Karpas-422 (cell line): ENCODE data around the gene RPS16. TPM values are rescaled to one million over a fixed set of nuclear protein-coding genes. Genes with fewer than 3 reads are reported as not detected.

ENCODE experiments used
- DNase-seq: peaks from one replicate; pipeline ENCODE4 v3.0.0-alpha.2; 2015
- H2AFZ ChIP-seq: fragments of 200-600 bp; sonication (generic); 2 replicates; pipeline ENCODE4 v1.6.1; 2014; ENCODE audit warnings: antibody characterized with exemption, low read length, mixed read lengths
- H3K27ac ChIP-seq: fragments of 200-600 bp; sonication (generic); 2 replicates; pipeline ENCODE4 v1.5.1; 2014; ENCODE audit warnings: mild to moderate bottlenecking, low read length, moderate library complexity
- H3K27me3 ChIP-seq: fragments of 200-600 bp; sonication (generic); 2 replicates; pipeline ENCODE4 v1.6.1; 2014; ENCODE audit warnings: low read length, mixed read lengths
- H3K36me3 ChIP-seq: fragments of 200-600 bp; sonication (generic); 2 replicates; pipeline ENCODE4 v1.6.1; 2014; ENCODE audit warnings: low read length, mixed read lengths; ENCODE audit not compliant: insufficient read depth
- H3K4me1 ChIP-seq: fragments of 200-600 bp; sonication (generic); 2 replicates; pipeline ENCODE4 v1.6.1; 2014; ENCODE audit warnings: mild to moderate bottlenecking, low read length, mixed read lengths
- H3K4me2 ChIP-seq: fragments of 200-600 bp; sonication (generic); 2 replicates; pipeline ENCODE4 v1.6.1; 2014; ENCODE audit warnings: low read length, low read depth, mild to moderate bottlenecking; ENCODE audit not compliant: poor library complexity, severe bottlenecking
- H3K4me3 ChIP-seq: fragments of 200-600 bp; sonication (generic); 2 replicates; pipeline ENCODE4 v1.5.1; 2014; ENCODE audit warnings: mild to moderate bottlenecking, antibody characterized with exemption, low read length, mixed read lengths
- H3K79me2 ChIP-seq: fragments of 200-600 bp; sonication (generic); 2 replicates; pipeline ENCODE4 v1.6.1; 2014; ENCODE audit warnings: mild to moderate bottlenecking, low read length, mixed read lengths
- H3K9ac ChIP-seq: fragments of 200-600 bp; sonication (generic); 2 replicates; pipeline ENCODE4 v1.6.0; 2014; ENCODE audit warnings: low read length
- H3K9me2 ChIP-seq: fragments of 200-600 bp; sonication (generic), shearing (Covaris generic); replicated peaks from 2 replicates; pipeline ENCODE4 v1.6.0; 2014; ENCODE audit warnings: mild to moderate bottlenecking, low read length, moderate library complexity; ENCODE audit not compliant: insufficient read depth
- H3K9me3 ChIP-seq: fragments of 300-700, 200-600 bp; sonication (generic); 2 replicates; pipeline ENCODE4 v1.6.1; 2014; ENCODE audit warnings: low read length, mixed read lengths
- H4K20me1 ChIP-seq: fragments of 200-600 bp; sonication (generic); 2 replicates; pipeline ENCODE4 v1.6.1; 2014; ENCODE audit warnings: mild to moderate bottlenecking, antibody characterized with exemption, low read length, low read depth; ENCODE audit not compliant: insufficient read depth
- total RNA-seq: library from RNA; depleted of rRNA; stranded (reverse); fragments of >200 nt; shearing (Covaris generic); gene quantifications from 2 replicates; pipeline ENCODE4 v1.2.3, GENCODE V29; 2014; ENCODE audit warnings: low replicate concordance

Gene RPS16
- total RNA-seq, 1 experiment from 2014 or later = 378 TPM

DNA sequence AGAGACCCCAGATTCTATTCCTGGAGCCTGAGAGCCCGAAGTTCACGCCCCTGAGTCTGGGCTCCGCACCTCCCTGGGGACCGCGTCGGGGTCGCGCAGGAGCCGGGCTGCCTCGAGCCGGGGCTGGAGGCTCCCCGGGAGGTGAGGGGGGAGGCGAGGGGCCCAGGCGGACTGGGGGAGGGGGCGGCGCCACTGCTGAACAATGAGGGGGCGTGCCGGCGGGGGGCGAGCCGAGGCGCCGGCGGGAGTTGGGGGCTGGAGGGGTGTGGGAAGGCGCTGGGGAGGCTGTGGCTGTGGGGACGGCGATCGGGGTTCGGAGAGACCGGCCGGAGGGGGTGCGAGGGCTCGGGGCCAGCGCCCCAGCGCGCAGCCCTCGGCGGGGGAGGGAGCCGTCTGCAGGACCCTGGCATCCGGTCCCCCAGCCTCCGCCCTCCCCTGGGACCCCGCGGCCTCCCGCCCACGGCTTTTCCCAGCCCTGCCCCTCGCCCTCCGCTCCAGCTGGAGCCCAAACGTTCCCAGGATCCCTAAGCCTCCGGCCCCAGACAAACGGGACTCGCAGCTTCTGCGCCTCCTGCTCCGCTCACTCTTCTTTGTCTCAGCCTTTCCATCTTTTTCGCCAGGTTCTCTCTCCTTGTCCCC is 22.4 kb downstream of the RPS16 start:
- H3K4me3 ChIP-seq = peak overlapping the region; percentile 88
- peak overlapping the region; percentile 85 for H3K27ac ChIP-seq
- peaks cover 5% of the 10 kb centered on the region; the same call in 1 of the 2 replicates for H4K20me1 ChIP-seq
- H3K9ac ChIP-seq = peak overlapping the region; percentile 91
- no peaks in the 10 kb centered on the region for H3K36me3 ChIP-seq
- no peaks in the 10 kb centered on the region for H3K27me3 ChIP-seq
- DNase-seq = peak; percentile 76
- H3K9me2 ChIP-seq = no peaks in the 10 kb centered on the region
- H3K4me2 ChIP-seq = peak overlapping the region; percentile 89
- peaks cover 44% of the 10 kb centered on the region for H3K4me1 ChIP-seq
- H3K79me2 ChIP-seq = peaks cover 15% of the 10 kb centered on the region
- H2AFZ ChIP-seq = peak overlapping the region; percentile 66
- H3K9me3 ChIP-seq = no peaks in the 10 kb centered on the region

- H3K79me2 ChIP-seq = peaks cover 21% of the 10 kb centered on the region
- H3K4me1 ChIP-seq = peaks cover 49% of the 10 kb centered on the region
- peak overlapping the region; percentile 66 for H2AFZ ChIP-seq
Observed at GRCh38 chr19:39412867-39413271, 22.9 kb downstream of the RPS16 start.

DNA sequence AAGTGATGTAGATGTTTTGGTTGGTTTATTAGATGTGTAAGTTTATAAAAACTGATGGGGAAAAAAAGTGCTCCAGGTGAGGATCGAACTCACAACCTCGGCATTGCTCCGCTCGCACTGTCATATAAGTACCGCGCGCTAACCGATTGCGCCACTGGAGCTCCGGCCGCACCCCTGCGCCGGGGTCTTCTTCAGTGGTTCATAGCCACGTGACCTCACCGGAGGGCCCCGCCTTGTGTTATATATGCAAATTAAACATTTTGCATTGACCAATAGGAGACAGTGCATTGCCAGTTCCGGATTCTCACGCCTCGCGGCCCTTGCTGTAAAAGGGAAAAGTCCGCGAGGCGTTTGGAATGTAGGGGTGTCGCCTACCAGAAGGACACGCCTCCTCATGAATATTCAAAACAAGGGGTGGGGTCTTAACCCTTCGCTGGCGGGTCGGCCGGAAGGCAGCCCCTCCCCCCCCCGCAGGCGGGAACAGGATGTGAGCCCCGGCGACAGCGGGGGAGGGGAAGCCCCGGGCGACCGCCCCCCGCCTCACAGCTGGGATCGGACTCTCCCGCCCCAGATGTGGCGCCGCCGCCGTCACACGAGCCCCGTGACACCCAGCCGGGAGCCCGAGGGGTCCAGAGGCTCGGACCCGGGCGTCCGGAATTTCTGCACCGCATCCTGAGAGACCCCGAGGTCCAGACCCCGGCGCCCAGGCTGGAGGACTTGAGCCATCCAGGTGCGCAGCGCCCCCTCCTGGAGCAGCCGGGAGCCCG is 23.5 kb downstream of the RPS16 start, which contains the start of gene PLEKHG2:
PLEKHG2 (plus strand) TSS at position 570 of the 767 bp plus-strand sequence. CDS start 1,418 bp downstream, outside the sequence.
- Histone ChIP-seq H3K9ac (peak within 1 kb of the TSS; percentile 92), H4K20me1 (peaks cover 16% of the 10 kb centered on the region), H3K27me3 (no peaks in the 10 kb centered on the region), H3K4me1 (peaks cover 51% of the 10 kb centered on the region), H3K36me3 (no peaks in the 10 kb centered on the region), H3K79me2 (peaks cover 27% of the 10 kb centered on the region), H2AFZ (peak within 1 kb of the TSS; percentile 66), H3K4me3 (peak within 1 kb of the TSS; percentile 88), H3K4me2 (peak within 1 kb of the TSS; percentile 98), H3K9me2 (no peaks in the 10 kb centered on the region), H3K27ac (peak within 1 kb of the TSS; percentile 85), H3K9me3 (no peaks in the 10 kb centered on the region)
- peak; percentile 99 for DNase-seq

More at GRCh38 chr19:39412867-39413271, 22.9 kb downstream of the RPS16 start:
- H3K27me3 ChIP-seq = no peaks in the 10 kb centered on the region
- peak overlapping the region; percentile 91 for H3K9ac ChIP-seq
- no peaks in the 10 kb centered on the region for H3K9me2 ChIP-seq
- peak overlapping the region; percentile 89 for H3K4me2 ChIP-seq
- no peaks in the 10 kb centered on the region for H3K36me3 ChIP-seq
- peak overlapping the region; percentile 85 for H3K27ac ChIP-seq
- H3K4me3 ChIP-seq = peak overlapping the region; percentile 88
- H4K20me1 ChIP-seq = peaks cover 10% of the 10 kb centered on the region
- no peak for DNase-seq
- no peaks in the 10 kb centered on the region for H3K9me3 ChIP-seq

DNA sequence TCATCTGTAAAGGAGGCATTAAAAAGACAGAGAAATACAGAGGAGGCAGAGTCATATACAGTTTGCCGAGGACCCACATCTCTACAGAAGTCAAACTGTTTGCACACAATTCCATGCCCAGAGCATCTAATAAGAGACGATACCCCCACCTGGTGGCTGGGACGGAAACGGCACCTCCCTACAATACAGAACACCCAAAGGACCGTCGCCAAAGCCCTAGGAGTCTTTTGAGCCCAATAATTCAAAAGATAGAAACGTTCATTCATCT is 24.0 kb downstream of the RPS16 start:
- H4K20me1 ChIP-seq = peaks cover 18% of the 10 kb centered on the region

GRCh38 chr19:39411081-39411831 is 24.5 kb downstream of the RPS16 start:
- Histone ChIP-seq H3K36me3 (no peaks in the 10 kb centered on the region), H3K9ac (peak overlapping the region; percentile 92), H3K9me2 (no peaks in the 10 kb centered on the region), H3K9me3 (no peaks in the 10 kb centered on the region), H3K4me1 (peaks cover 53% of the 10 kb centered on the region), H3K79me2 (peaks cover 32% of the 10 kb centered on the region), H4K20me1 (peaks cover 18% of the 10 kb centered on the region), H3K27ac (peak overlapping the region; percentile 84), H3K4me2 (peak overlapping the region; percentile 98), H3K4me3 (peak overlapping the region; percentile 51; the same call in 1 of the 2 replicates), H2AFZ (no peak overlapping the region), H3K27me3 (no peaks in the 10 kb centered on the region)
- DNase-seq = peak; percentile 43

More for the DNA sequence above, 24.0 kb downstream of the RPS16 start:
- H3K79me2 ChIP-seq = peaks cover 32% of the 10 kb centered on the region
- H3K27me3 ChIP-seq = no peaks in the 10 kb centered on the region
- H3K9ac ChIP-seq = peak overlapping the region; percentile 92
- DNase-seq = peak; percentile 96
- H3K36me3 ChIP-seq = no peaks in the 10 kb centered on the region
- peak overlapping the region; percentile 98 for H3K4me2 ChIP-seq
- H3K27ac ChIP-seq = peak overlapping the region; percentile 84
- H3K4me1 ChIP-seq = peaks cover 51% of the 10 kb centered on the region
- peak overlapping the region; percentile 51; the same call in 1 of the 2 replicates for H3K4me3 ChIP-seq
- no peak overlapping the region for H2AFZ ChIP-seq
- H3K9me3 ChIP-seq = no peaks in the 10 kb centered on the region
- H3K9me2 ChIP-seq = no peaks in the 10 kb centered on the region

DNA sequence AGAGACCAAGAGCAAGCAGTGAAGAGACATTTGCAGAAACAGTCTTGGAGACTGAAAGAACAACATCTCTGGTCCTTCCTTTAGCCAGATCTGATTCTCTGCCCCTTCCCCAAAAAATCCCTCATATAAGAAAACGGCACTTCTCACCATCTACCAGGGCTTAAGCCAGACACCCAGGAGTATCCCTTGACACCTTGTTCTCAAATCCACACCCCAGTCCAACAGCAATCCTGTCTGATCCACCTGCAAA is 25.0 kb downstream of the RPS16 start:
- H2AFZ ChIP-seq = no peak overlapping the region
- peak overlapping the region; percentile 80; the same call in 1 of the 2 replicates for H3K4me3 ChIP-seq
- H3K27ac ChIP-seq = peak overlapping the region; percentile 84
- H3K9ac ChIP-seq = peak overlapping the region; percentile 92
- no peaks in the 10 kb centered on the region for H3K9me2 ChIP-seq
- H4K20me1 ChIP-seq = peaks cover 18% of the 10 kb centered on the region
- H3K4me2 ChIP-seq = peak overlapping the region; percentile 98
- H3K27me3 ChIP-seq = no peaks in the 10 kb centered on the region
- no peaks in the 10 kb centered on the region for H3K9me3 ChIP-seq
- H3K79me2 ChIP-seq = peaks cover 32% of the 10 kb centered on the region
- no peaks in the 10 kb centered on the region for H3K36me3 ChIP-seq
- peaks cover 58% of the 10 kb centered on the region for H3K4me1 ChIP-seq
- DNase-seq = peak; percentile 42

GRCh38 chr19:39410017-39410830 is 25.5 kb downstream of the RPS16 start:
- Histone ChIP-seq H3K9me3 (no peaks in the 10 kb centered on the region), H3K9ac (peak overlapping the region; percentile 92), H3K79me2 (peaks cover 32% of the 10 kb centered on the region), H3K27me3 (no peaks in the 10 kb centered on the region), H2AFZ (no peak overlapping the region), H3K9me2 (no peaks in the 10 kb centered on the region), H3K4me1 (peaks cover 63% of the 10 kb centered on the region), H3K4me2 (peak overlapping the region; percentile 98), H3K4me3 (peak overlapping the region; percentile 80), H4K20me1 (peaks cover 18% of the 10 kb centered on the region), H3K27ac (peak overlapping the region; percentile 84), H3K36me3 (no peaks in the 10 kb centered on the region)
- peak; percentile 84 for DNase-seq
